WERI-Rb-1 (cell line): ENCODE results near the gene FOXN3.

ENCODE experiments used
- DNase-seq: peaks from one replicate; pipeline ENCODE4 v3.0.0-alpha.2; 2020
- H3K27ac ChIP-seq: fragments of 250-450 bp; sonication (Bioruptor Pico); 2 replicates; pipeline ENCODE4 v1.5.1; 2020; ENCODE audit warnings: mild to moderate bottlenecking, moderate library complexity
- H3K27me3 ChIP-seq: fragments of 250-450 bp; sonication (Bioruptor Pico); 2 replicates; pipeline ENCODE4 v1.5.1; 2021; ENCODE audit warnings: mild to moderate bottlenecking, low read depth, moderate library complexity; ENCODE audit not compliant: insufficient read depth, severe bottlenecking
- H3K36me3 ChIP-seq: fragments of 250-450 bp; sonication (Bioruptor Pico); 2 replicates; pipeline ENCODE4 v1.5.1; 2020; ENCODE audit warnings: mild to moderate bottlenecking, moderate library complexity
- H3K4me3 ChIP-seq: 2 replicates; pipeline ENCODE4 v1.5.1; 2011; ENCODE audit warnings: low read depth, mild to moderate bottlenecking, control low read depth, low read length
- H3K9me3 ChIP-seq: fragments of 250-450 bp; sonication (Bioruptor Pico); 2 replicates; pipeline ENCODE4 v1.5.1; 2021; ENCODE audit warnings: mild to moderate bottlenecking, moderate library complexity; ENCODE audit not compliant: severe bottlenecking
- TF ChIP-seq, protein P1 (sequence below): IDR thresholded peaks from 2 replicates; pipeline ENCODE4 v1.5.1; 2011; ENCODE audit warnings: low read depth, mild to moderate bottlenecking, control low read depth, inconsistent platforms, low read length

The FOXN3 gene

DNA sequence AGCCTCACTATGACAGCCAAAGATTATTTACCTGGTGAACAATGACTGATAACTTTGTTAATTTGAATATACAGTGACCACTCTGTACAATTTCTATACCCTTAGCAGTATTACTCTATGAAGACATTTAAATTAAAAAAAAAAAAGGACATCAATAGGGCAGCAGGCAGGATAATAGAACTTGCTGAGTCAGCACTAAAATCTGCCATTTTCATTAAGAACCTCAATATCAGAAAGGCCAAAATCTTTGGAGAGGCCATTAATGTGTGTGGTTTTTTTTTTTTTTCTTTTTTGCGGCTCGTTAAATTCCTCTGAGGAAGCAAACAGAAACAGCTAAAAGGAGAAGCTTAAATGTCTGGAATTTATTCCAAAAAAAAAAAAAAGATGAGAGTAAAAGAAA lies 73.7 kb downstream of the FOXN3 start:
- H3K9me3 ChIP-seq: no peaks in the 10 kb centered on the region
- H3K4me3 ChIP-seq: no peak overlapping the region
- no peak for DNase-seq
- H3K27ac ChIP-seq: no peak overlapping the region
- TF ChIP-seq, protein P1, sequence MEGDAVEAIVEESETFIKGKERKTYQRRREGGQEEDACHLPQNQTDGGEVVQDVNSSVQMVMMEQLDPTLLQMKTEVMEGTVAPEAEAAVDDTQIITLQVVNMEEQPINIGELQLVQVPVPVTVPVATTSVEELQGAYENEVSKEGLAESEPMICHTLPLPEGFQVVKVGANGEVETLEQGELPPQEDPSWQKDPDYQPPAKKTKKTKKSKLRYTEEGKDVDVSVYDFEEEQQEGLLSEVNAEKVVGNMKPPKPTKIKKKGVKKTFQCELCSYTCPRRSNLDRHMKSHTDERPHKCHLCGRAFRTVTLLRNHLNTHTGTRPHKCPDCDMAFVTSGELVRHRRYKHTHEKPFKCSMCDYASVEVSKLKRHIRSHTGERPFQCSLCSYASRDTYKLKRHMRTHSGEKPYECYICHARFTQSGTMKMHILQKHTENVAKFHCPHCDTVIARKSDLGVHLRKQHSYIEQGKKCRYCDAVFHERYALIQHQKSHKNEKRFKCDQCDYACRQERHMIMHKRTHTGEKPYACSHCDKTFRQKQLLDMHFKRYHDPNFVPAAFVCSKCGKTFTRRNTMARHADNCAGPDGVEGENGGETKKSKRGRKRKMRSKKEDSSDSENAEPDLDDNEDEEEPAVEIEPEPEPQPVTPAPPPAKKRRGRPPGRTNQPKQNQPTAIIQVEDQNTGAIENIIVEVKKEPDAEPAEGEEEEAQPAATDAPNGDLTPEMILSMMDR: no peak
- H3K27me3 ChIP-seq: no peaks in the 10 kb centered on the region
- H3K36me3 ChIP-seq: no peaks in the 10 kb centered on the region

DNA sequence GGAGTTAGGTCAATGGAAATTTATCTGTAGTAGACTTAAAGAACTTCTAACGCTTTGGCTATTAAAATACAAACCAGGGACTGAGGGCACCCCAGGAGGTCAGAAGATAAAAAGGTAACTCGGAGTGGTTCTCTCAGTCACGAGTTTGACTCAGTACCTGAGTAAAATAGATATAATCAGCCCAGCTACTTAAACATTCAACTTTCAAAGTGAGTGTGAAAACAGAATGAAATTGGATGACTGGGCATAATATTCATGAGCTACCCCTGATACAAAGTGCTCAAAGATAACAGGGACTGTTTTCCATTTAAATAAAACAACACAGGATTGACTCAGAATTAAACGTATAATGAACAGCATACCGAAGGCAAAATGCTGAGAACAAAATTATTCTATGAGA lies 75.0 kb downstream of the FOXN3 start:
- no peaks in the 10 kb centered on the region for H3K36me3 ChIP-seq
- TF ChIP-seq, protein P1: no peak
- no peaks in the 10 kb centered on the region for H3K9me3 ChIP-seq
- H3K4me3 ChIP-seq: no peak overlapping the region
- H3K27ac ChIP-seq: no peak overlapping the region
- H3K27me3 ChIP-seq: no peaks in the 10 kb centered on the region
- no peak for DNase-seq

GRCh38 chr14:89340200-89341181 lies 76.5 kb downstream of the FOXN3 start:
- TF ChIP-seq, protein P1: no peak
- no peak overlapping the region for H3K4me3 ChIP-seq
- no peak for DNase-seq
- no peaks in the 10 kb centered on the region for H3K36me3 ChIP-seq
- H3K27me3 ChIP-seq: no peaks in the 10 kb centered on the region
- H3K27ac ChIP-seq: no peak overlapping the region
- H3K9me3 ChIP-seq: no peaks in the 10 kb centered on the region

- DNase-seq: no peak
- no peaks in the 10 kb centered on the region for H3K9me3 ChIP-seq
- no peak overlapping the region for H3K27ac ChIP-seq
- TF ChIP-seq, protein P1: no peak
- no peaks in the 10 kb centered on the region for H3K27me3 ChIP-seq
- H3K4me3 ChIP-seq: no peak overlapping the region
- H3K36me3 ChIP-seq: no peaks in the 10 kb centered on the region
Measured at GRCh38 chr14:89339579-89339978, 77.5 kb downstream of the FOXN3 start.

- Histone ChIP-seq H3K9me3 (no peaks in the 10 kb centered on the region), H3K4me3 (no peak overlapping the region), H3K27ac (no peak overlapping the region), H3K27me3 (no peaks in the 10 kb centered on the region), H3K36me3 (no peaks in the 10 kb centered on the region)
- no peak for DNase-seq
- TF ChIP-seq, protein P1: no peak
Measured at GRCh38 chr14:89339158-89339557, 77.9 kb downstream of the FOXN3 start.
